GM18951 (cell line): ENCODE results near the gene UTP4.

Experiments used
- POLR2A ChIP-seq: IDR thresholded peaks from 4 replicates; pipeline ENCODE4 v1.6.1; 2011; ENCODE audit warnings: mild to moderate bottlenecking; ENCODE audit not compliant: insufficient read length, insufficient read depth; ENCODE audit errors: extremely low read depth
- in situ Hi-C: fragments of 300-500 bp; cut with MboI; formaldehyde crosslinking; loops from one replicate; pipeline ENCODE4 v1.12.0; 2022; ENCODE audit warnings: low sequenced_read_pairs, mixed read lengths, inconsistent platforms; ENCODE audit not compliant: unreplicated experiment

Gene UTP4

DNA sequence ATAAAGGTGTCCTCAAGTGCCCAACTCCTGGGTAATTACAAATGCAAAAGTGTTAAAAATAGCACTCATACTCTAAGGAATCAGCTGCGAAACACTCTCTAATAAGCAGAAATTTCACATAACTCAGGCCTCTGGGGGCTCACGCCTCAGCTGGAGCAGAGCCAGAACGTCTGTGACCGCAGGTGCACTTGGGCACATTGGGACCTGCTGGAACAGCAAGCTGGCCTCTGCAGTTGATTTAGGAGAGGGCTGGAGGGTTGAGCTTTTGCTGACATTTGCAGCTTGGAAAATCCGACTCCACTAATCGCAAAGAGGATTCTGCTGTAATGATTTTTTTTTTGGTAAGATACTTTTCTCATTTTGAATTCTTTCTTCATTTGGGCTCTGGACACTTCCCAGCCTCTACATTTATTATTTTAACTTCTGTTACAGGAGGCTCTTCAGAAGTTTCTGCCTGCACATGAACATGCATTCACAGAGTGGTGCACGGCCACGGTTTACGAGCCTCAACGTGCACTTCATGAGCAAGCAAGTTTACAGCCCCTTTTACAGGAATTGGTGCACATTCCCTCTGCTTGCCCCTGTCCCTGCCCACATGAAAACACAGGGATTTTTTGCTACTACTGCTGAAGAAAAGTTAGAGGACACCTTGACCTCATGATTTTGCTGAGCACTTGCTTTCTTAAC, 50.4 kb downstream of the UTP4 start:
- in situ Hi-C loops, result no loop called here
- no peak for TF ChIP-seq POLR2A

DNA sequence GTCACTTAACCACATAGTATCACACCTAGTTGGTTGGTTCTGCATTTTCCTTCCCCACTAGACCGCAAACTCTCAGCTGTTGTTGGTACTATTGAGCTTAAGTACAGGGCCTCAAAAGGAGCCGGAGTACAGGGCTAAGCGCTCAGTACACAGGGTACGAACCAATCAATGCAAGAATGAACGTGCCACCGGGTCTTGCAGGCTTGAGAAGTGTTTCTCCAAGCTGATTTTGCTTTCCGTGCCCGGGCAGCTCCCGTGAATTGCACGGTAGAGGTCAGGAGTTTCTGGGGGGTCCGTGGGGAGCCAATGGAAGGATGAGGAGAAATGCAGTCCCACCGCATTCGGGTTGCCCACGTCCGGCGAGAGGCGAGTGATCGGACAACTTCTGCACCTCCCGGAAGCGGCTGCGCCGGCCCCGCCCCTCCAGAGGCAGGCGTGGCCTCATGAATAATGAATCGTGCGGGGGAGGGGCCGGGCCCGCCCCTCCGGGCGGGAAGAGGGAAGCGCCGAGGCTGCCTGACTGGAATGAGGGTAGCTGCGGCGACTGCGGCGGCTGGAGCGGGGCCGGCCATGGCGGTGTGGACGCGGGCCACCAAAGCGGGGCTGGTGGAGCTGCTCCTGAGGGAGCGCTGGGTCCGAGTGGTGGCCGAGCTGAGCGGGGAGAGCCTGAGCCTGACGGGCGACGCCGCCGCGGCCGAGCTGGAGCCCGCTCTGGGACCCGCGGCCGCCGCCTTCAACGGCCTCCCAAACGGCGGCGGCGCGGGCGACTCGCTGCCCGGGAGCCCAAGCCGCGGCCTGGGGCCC, 54.4 kb downstream of the UTP4 start, which contains the start of gene SNTB2:
SNTB2 (plus strand) TSS at position 523 of the 804 bp plus-strand sequence; CDS start at position 526, 3 bp downstream.
- peak; percentile 79 for TF ChIP-seq POLR2A
- in situ Hi-C loops, result no loop called here

DNA sequence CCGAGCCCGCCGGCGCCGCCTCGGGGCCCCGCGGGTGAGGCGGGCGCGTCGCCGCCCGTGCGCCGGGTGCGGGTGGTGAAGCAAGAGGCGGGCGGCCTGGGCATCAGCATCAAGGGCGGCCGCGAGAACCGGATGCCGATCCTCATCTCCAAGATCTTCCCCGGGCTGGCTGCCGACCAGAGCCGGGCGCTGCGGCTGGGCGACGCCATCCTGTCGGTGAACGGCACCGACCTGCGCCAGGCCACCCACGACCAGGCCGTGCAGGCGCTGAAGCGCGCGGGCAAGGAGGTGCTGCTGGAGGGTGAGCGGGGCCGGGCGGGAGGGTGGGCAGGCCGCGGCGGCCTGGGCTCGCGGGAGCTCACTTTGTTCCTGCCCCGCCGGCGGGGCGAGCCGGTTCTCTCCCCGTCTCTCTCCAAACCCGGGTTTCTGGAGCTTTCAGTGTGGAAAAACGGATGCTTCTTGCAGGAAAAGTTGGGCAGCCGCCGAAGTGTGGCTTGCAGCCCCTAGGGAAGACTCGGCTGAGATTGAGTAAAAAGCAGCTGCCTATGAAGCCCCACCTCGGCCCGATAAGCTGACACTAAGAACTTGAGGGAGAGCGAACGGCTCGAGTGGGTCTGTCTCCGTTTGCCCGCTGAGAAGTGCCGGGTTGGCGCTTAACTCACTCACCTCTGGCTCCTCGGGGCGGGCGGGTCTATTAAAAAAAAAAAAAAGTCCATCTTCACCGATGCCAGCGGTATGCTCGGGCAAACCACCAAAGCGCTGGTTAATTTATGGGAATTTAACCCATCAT, 55.2 kb downstream of the UTP4 start:
- TF ChIP-seq POLR2A, result no peak
- in situ Hi-C loops, result no loop called here

DNA sequence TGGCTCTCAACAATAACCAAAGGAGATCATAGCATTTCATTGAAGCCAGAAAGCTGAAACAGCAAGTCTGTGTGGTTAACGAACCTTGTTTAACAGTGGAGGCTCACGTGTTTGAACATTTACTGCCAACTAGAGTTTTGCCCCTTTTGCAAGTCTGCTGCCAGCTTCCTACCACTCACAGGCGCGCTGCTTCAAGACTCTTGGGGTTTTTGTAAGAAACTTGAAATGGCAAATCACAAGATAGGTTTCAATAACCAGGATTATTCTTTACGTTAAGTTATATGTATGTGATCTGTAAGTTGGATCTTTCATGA, 55.7 kb downstream of the UTP4 start:
- in situ Hi-C loops, result no loop called here
- TF ChIP-seq POLR2A, result no peak

DNA sequence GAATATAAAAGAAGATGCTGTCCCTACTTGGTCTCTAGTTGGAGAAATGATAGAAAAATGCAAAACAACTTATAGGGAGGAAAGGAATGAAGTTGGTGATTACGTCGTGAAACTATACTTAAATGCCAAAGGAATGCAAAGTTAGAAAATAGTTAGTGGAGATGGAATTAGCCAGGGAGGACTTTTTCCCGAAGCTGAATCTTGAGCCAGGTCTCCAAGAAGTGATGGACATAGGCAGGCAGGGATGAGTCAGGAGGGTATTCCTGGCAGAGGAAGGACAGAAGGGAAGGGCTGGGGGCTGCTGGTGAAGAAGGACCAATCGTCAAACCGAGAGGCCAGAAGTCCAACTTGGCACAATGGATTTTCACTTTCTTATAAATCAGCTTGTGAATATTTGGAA, 56.3 kb downstream of the UTP4 start:
- TF ChIP-seq POLR2A, result no peak
- in situ Hi-C loops, result no loop called here

DNA sequence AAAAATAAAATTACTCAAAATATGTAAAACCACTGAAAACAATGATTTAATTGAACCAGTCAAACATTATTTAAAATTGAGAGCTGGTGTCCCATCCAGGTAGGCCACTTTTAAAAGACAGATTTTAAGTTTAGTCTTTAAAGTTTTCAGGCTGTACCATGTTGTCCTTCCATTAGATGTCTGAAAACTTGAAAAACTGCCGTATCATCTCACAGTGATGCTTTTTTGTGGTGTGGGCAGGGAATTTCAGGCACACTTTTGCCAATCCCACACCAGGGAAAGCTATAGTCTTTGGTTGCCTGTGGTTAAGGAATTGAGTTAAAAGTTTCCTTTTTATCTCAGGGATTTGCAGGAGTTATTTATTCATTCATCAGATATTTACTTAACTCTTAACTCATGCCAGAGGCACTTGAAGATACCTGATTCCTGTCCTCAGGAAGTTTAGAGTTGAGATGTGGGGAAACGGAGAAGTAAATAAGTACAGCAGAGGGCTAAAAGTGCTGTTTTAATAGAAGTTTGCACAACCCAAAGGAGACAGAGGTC, 57.7 kb downstream of the UTP4 start:
- in situ Hi-C loops, result no loop called here
- TF ChIP-seq POLR2A, result no peak

DNA sequence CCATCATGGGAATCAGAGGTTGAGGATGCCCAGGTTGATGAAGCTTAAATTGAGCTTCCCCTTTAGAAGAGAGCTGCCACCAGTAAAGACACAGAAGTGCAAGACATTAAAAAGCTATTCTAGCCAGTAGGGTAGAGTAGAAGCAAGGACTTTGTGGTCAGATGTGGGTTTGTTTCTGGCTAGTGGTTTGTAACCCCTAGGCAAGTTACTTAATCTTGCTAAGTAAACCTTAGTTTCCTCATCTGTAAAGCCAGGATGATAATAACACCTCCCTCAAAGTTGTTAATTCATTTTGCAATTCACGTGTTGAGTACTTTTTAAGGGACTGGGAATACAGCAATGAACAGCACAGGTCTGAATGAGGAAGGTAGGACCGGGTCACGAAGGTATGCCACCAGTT, 58.1 kb downstream of the UTP4 start:
- TF ChIP-seq POLR2A, result no peak
- in situ Hi-C loops, result no loop called here

DNA sequence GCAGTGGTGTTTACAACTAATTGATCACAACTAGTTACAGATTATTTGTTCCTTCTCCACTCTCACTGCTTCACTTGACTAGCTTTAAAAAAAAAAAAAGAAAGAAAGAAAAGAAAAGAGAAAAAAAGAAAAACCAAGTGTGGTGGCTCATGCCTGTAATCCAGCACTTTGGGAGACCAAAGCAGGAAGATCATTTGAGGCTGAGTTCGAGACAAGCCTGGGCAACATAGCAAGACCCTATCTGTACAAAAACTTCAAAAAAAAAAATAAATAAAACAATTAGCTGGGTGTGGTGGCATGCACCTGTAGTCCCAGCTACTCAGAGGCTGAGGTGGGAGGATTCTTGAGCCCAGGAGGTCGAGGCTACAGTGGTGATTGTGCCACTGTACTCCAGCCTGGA, 58.7 kb downstream of the UTP4 start:
- in situ Hi-C loops, result no loop called here
- no peak for TF ChIP-seq POLR2A

DNA sequence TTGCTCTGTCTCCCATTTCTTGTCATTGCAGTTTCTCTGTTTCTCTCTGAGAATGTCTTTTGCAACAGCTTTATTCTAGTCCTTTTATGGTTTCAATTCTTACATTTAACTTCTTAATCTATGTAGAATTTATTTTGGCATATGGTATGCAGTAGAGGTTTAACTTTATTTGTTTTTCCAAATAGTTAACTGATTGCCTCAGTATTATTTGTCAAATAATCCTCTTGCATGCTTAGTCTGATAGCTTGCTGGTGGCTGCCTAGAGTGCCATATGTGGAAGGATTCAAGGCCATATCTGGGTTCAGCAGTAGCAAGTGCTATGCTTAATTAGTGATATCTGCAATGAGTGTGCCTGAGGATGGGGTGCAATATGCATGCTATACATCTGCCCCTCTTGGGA, 61.4 kb downstream of the UTP4 start:
- no peak for TF ChIP-seq POLR2A
- in situ Hi-C loops, result no loop called here

DNA sequence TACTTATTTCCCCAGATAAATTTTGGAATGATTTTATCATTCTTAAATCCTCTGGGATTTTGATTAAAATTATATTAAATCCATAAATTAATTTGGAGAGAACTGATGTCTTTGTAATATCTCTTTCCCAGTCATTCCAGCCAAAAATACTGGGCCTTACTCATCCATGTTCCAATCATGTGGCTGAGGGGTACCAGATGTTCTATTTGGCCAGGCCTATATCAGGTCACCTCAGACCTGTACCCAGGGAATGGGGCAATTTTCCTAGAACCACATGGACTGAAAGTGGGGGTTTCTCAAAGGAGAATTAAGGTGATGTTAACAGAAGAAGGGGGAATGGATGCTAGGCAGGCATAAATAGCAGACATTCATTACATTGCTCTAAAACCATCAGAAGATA, 62.0 kb downstream of the UTP4 start:
- in situ Hi-C loops, result no loop called here
- TF ChIP-seq POLR2A, result no peak

DNA sequence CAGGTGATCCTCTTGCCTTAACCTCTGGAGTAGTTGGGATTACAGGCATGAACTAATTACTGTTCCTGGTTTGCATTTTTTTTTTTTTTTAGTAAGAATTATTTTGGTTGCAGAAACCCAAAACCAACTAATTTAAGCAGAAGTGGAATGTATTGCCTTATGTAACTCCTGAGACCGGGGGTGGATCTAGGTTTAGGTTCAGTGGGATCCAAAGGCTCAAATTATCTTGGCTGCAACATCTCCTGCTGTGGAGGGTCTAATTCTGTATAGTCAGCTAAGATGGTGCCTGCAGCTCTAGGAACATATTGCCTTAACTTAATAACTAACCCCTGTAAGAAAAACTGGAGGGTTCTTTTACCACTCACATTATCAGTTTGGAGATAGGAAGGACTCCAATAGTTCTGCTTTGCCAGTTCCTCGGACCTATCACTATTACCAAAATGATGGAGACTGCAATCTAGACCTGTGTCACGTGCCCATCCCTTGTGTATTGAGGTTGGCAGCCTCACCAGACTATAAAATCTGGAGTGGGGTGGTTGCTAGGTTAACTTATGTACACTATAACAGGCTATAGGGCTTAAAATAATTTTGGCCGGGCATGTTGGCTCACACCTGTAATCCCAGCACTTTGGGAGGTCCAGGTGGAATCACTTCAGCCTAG, 63.0 kb downstream of the UTP4 start:
- no peak for TF ChIP-seq POLR2A

DNA sequence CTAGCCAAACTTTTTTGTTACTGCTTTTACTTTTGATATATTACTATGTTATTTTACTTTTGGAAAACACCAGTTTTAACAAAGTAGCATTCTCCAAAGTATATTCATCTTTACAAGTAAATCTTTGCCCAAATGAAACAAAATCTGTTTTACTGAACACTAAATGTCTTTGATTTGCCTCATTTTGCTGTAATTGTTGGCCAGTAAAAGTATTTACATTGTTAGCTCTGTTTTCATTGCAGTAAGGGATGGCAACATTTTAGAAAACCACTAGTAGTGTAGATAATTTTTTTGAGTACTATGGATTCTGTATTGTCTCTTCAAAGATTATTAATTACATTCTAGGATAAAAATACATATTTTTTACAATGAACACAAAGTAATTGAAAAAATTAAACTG, 65.1 kb downstream of the UTP4 start:
- TF ChIP-seq POLR2A, result no peak
- in situ Hi-C loops, result no loop called here

More for the DNA sequence above, 63.0 kb downstream of the UTP4 start:
- in situ Hi-C loops, result no loop called here

DNA sequence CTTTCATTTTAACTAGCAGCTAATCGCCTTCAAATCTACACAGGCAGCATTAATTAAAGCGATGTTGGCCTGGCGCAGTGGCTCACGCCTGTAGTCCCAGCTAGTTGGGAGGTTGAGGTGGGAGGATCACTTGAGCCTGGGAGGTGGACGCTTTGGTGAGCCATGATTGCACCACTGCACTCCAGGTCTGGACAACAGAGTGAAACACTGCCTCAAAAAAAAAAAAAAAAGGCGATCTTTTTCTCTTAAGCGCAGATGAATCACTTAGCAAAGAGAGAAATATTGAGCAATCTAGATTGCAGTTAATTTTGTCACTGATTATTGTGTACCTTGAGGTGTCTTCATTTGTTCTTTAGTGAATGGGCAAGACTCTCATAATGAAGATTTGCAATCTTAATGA, 66.9 kb downstream of the UTP4 start:
- no peak for TF ChIP-seq POLR2A
- in situ Hi-C loops, result no loop called here
